ENCODE data around the gene LGALS8. TPM values are rescaled to one million over a fixed set of nuclear protein-coding genes. Genes with fewer than 3 reads are reported as not detected.

Gene LGALS8
- total RNA-seq, 1 experiment from 2014 or later = 30.7 TPM

DNA sequence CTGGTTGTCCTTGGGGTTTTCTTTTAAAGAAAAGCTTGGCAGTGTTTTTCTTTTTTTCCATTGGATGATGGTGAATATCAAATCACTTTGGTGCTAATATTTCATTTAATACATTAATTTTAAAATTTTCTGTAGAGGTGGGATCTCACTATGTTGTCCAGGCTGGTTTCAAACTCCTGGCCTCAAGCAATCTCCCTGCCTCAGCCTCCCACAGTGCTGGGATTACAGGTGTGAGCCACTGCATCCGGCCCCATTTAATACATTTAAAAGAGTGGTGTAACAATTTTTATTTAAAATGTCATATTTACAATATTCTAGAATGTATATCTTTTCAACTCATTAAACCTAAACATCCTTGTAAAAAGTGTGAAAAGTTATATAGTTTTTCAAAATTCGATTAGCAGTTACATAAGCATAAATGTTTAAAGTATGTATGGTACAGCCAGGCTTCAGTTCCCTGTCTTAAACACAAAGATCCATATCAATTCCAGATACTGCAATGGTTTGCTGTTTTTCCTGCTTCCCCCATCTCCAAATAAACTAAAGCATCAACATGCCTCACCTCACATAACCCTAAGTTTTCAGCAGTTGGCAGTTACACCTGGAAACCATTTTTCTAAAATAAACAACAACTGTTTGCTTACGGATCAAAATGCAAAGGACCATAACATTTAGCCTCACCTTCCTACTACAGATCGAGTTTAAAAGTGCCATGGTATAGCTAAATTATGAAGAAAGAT is 8.9 kb upstream of the LGALS8 start:
- H3K9ac ChIP-seq (ENCODE audit: low read length) = no peak overlapping the region
- ChIA-PET RAD21 (ENCODE audit: low non-redundant PET in 1 of 2, low total read pairs in 2 of 2, uncharacterized antibody in 2 of 2, unreplicated experiment in 2 of 2) (no interaction called here), POLR2A (no interaction called here), CTCF (no interaction called here)
- no peaks in the 10 kb centered on the region for H3K9me3 ChIP-seq (ENCODE audit: control insufficient read depth in 1 of 2, insufficient read depth in 1 of 2, low read depth in 1 of 2, low read length in 2 of 2)
- H4K20me1 ChIP-seq (ENCODE audit: insufficient read depth) = no peaks in the 10 kb centered on the region
- no peaks in the 10 kb centered on the region for H3K79me2 ChIP-seq (ENCODE audit: insufficient read depth, low read length)
- no peak overlapping the region for H3K4me3 ChIP-seq (replicated peaks in 1 of 2; ENCODE audit: low read depth in 1 of 2, low read length in 2 of 2)
- TF ChIP-seq SP1 (IDR thresholded peaks at IDR 0.05; ENCODE audit: low read depth) (no peak), ZNF274 (IDR thresholded peaks at IDR 0.05; ENCODE audit: low read depth, low read length) (no peak), EGR1 (IDR thresholded peaks at IDR 0.05; ENCODE audit: low read depth) (no peak), JUND (IDR thresholded peaks at IDR 0.05) (no peak), ZFX (IDR thresholded peaks at IDR 0.05) (no peak), POLR2A (IDR thresholded peaks at IDR 0.05; ENCODE audit: borderline replicate concordance, extremely low read depth, insufficient read depth, insufficient read length) (no peak), EZH2phosphoT487 (IDR thresholded peaks at IDR 0.05; ENCODE audit: borderline replicate concordance) (no peak)
- TF ChIP-seq, protein P1, sequence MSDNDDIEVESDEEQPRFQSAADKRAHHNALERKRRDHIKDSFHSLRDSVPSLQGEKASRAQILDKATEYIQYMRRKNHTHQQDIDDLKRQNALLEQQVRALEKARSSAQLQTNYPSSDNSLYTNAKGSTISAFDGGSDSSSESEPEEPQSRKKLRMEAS (IDR thresholded peaks at IDR 0.05) = no peak
- TF ChIP-seq, protein P2, sequence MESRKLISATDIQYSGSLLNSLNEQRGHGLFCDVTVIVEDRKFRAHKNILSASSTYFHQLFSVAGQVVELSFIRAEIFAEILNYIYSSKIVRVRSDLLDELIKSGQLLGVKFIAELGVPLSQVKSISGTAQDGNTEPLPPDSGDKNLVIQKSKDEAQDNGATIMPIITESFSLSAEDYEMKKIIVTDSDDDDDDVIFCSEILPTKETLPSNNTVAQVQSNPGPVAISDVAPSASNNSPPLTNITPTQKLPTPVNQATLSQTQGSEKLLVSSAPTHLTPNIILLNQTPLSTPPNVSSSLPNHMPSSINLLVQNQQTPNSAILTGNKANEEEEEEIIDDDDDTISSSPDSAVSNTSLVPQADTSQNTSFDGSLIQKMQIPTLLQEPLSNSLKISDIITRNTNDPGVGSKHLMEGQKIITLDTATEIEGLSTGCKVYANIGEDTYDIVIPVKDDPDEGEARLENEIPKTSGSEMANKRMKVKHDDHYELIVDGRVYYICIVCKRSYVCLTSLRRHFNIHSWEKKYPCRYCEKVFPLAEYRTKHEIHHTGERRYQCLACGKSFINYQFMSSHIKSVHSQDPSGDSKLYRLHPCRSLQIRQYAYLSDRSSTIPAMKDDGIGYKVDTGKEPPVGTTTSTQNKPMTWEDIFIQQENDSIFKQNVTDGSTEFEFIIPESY (IDR thresholded peaks at IDR 0.05; ENCODE audit: extremely low read depth, insufficient replicate concordance, low read length) = no peak
- TF ChIP-seq, protein P3, sequence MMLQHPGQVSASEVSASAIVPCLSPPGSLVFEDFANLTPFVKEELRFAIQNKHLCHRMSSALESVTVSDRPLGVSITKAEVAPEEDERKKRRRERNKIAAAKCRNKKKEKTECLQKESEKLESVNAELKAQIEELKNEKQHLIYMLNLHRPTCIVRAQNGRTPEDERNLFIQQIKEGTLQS (IDR thresholded peaks at IDR 0.05) = no peak
- TF ChIP-seq, protein P4, sequence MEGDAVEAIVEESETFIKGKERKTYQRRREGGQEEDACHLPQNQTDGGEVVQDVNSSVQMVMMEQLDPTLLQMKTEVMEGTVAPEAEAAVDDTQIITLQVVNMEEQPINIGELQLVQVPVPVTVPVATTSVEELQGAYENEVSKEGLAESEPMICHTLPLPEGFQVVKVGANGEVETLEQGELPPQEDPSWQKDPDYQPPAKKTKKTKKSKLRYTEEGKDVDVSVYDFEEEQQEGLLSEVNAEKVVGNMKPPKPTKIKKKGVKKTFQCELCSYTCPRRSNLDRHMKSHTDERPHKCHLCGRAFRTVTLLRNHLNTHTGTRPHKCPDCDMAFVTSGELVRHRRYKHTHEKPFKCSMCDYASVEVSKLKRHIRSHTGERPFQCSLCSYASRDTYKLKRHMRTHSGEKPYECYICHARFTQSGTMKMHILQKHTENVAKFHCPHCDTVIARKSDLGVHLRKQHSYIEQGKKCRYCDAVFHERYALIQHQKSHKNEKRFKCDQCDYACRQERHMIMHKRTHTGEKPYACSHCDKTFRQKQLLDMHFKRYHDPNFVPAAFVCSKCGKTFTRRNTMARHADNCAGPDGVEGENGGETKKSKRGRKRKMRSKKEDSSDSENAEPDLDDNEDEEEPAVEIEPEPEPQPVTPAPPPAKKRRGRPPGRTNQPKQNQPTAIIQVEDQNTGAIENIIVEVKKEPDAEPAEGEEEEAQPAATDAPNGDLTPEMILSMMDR (IDR thresholded peaks at IDR 0.05 in 2 of 3, conservative IDR thresholded peaks at IDR 0.05 in 1 of 3; ENCODE audit: borderline replicate concordance in 1 of 3, insufficient read depth in 1 of 3, low read depth in 2 of 3, low read length in 2 of 3) = no peak
- no peaks in the 10 kb centered on the region for H3K36me3 ChIP-seq (ENCODE audit: control insufficient read depth in 1 of 2, insufficient read depth in 2 of 2, low read length in 2 of 2)
- BruUV-seq (replicated peaks) = no TSS peak
- no peak for DNase-seq (ENCODE audit: low read depth, low spot score)
- no peaks in the 10 kb centered on the region for H3K27me3 ChIP-seq (ENCODE audit: insufficient read depth, low read length)
- no peak overlapping the region for H3K4me2 ChIP-seq (ENCODE audit: low read length)
- no peaks in the 10 kb centered on the region for H3K9me2 ChIP-seq (ENCODE audit: insufficient read depth)
- intact Hi-C loops (cut with micrococcal nuclease) = no loop called here
- no peak for ATAC-seq
- H3K27ac ChIP-seq (ENCODE audit: low read depth, low read length) = no peak overlapping the region
- H2AFZ ChIP-seq (ENCODE audit: low read depth, low read length, poor library complexity, severe bottlenecking) = no peak overlapping the region
- H3K4me1 ChIP-seq (ENCODE audit: control insufficient read depth in 1 of 2, insufficient read depth in 2 of 2, low read length in 2 of 2) = no peaks in the 10 kb centered on the region
